ENCODE data around the gene CFAP97D2.
"Not testable (repeated sequence)": the region's sequence is repeated elsewhere in the genome, so short reads cannot be mapped to it uniquely, and the experiment has no call there.

Gene CFAP97D2

DNA sequence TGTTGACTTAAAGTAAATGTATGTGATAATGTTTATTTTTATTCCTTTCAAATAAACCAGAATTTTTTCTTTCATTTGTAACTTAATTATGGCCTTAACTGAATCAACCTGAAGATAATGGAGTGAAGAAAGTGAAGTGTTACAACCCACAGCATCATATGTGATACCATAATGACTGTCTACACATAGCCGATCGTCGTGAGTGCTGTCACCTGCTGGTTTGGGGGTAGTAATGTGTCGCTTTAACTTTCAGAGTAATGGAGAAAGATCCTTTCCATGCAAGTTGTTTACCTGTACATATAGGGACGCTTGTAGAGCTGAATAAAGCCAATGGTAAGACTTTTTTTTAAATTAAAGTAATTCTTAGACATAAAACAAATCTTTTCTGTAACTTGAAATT lies 65.6 kb downstream of the CFAP97D2 start:
- TF ChIP-seq YY1 (IDR thresholded peaks at IDR 0.05; ENCODE audit: insufficient read depth, insufficient read length) (no peak), SUZ12 (IDR thresholded peaks at IDR 0.05; ENCODE audit: extremely low read depth, insufficient read depth, insufficient read length) (no peak), ZNF274 (IDR thresholded peaks at IDR 0.05; ENCODE audit: low read depth, low read length) (no peak)
- Histone ChIP-seq H3K9ac (ENCODE audit: insufficient read length, low read depth) (no peak overlapping the region), H3K9me3 (ENCODE audit: insufficient read depth, low read length) (no peaks in the 10 kb centered on the region), H3K4me3 (ENCODE audit: insufficient read length, low read depth) (no peak overlapping the region), H3K36me3 (ENCODE audit: insufficient read depth, insufficient read length, low read length) (peaks cover 98% of the 10 kb centered on the region), H3K4me1 (ENCODE audit: insufficient read depth, insufficient read length) (no peaks in the 10 kb centered on the region), H3K27me3 (ENCODE audit: insufficient read depth, insufficient read length) (no peaks in the 10 kb centered on the region)
- DNase-seq (ENCODE audit: low read depth, low spot score), result no peak

- Histone ChIP-seq H3K9me3 (ENCODE audit: insufficient read depth, low read length) (no peaks in the 10 kb centered on the region), H3K27me3 (ENCODE audit: insufficient read depth, insufficient read length) (no peaks in the 10 kb centered on the region), H3K36me3 (ENCODE audit: insufficient read depth, insufficient read length, low read length) (peaks cover 98% of the 10 kb centered on the region), H3K4me3 (ENCODE audit: insufficient read length, low read depth) (no peak overlapping the region), H3K9ac (ENCODE audit: insufficient read length, low read depth) (no peak overlapping the region), H3K4me1 (ENCODE audit: insufficient read depth, insufficient read length) (no peaks in the 10 kb centered on the region)
- no peak for TF ChIP-seq SUZ12 (IDR thresholded peaks at IDR 0.05; ENCODE audit: extremely low read depth, insufficient read depth, insufficient read length)
- no peak for TF ChIP-seq YY1 (IDR thresholded peaks at IDR 0.05; ENCODE audit: insufficient read depth, insufficient read length)
- TF ChIP-seq ZNF274 (IDR thresholded peaks at IDR 0.05; ENCODE audit: low read depth, low read length), result no peak
- DNase-seq (ENCODE audit: low read depth, low spot score), result no peak
These were observed 69.0 kb downstream of the CFAP97D2 start for GRCh38 chr13:114248011-114248410.

GRCh38 chr13:114249077-114249476 lies 70.0 kb downstream of the CFAP97D2 start:
- no peak overlapping the region for H3K4me3 ChIP-seq (ENCODE audit: insufficient read length, low read depth)
- H3K9ac ChIP-seq (ENCODE audit: insufficient read length, low read depth), result no peak overlapping the region
- H3K36me3 ChIP-seq (ENCODE audit: insufficient read depth, insufficient read length, low read length), result peaks cover 95% of the 10 kb centered on the region
- TF ChIP-seq SUZ12 (IDR thresholded peaks at IDR 0.05; ENCODE audit: extremely low read depth, insufficient read depth, insufficient read length), result no peak
- TF ChIP-seq YY1 (IDR thresholded peaks at IDR 0.05; ENCODE audit: insufficient read depth, insufficient read length), result no peak
- TF ChIP-seq ZNF274 (IDR thresholded peaks at IDR 0.05; ENCODE audit: low read depth, low read length), result no peak
- H3K9me3 ChIP-seq (ENCODE audit: insufficient read depth, low read length), result no peaks in the 10 kb centered on the region
- H3K4me1 ChIP-seq (ENCODE audit: insufficient read depth, insufficient read length), result no peaks in the 10 kb centered on the region
- DNase-seq (ENCODE audit: low read depth, low spot score), result no peak
- no peaks in the 10 kb centered on the region for H3K27me3 ChIP-seq (ENCODE audit: insufficient read depth, insufficient read length)

- peaks cover 88% of the 10 kb centered on the region for H3K36me3 ChIP-seq (ENCODE audit: insufficient read depth, insufficient read length, low read length)
- H3K4me3 ChIP-seq (ENCODE audit: insufficient read length, low read depth); H3K9ac ChIP-seq (ENCODE audit: insufficient read length, low read depth); H3K4me1 ChIP-seq (ENCODE audit: insufficient read depth, insufficient read length); H3K27me3 ChIP-seq (ENCODE audit: insufficient read depth, insufficient read length); DNase-seq (ENCODE audit: low read depth, low spot score); H3K9me3 ChIP-seq (ENCODE audit: insufficient read depth, low read length): not testable (repeated sequence)
These were observed 72.8 kb downstream of the CFAP97D2 start for GRCh38 chr13:114251639-114252440.

- Histone ChIP-seq H3K4me1 (ENCODE audit: insufficient read depth, insufficient read length) (no peaks in the 10 kb centered on the region), H3K4me3 (ENCODE audit: insufficient read length, low read depth) (no peak overlapping the region), H3K9ac (ENCODE audit: insufficient read length, low read depth) (no peak overlapping the region), H3K36me3 (ENCODE audit: insufficient read depth, insufficient read length, low read length) (peaks cover 79% of the 10 kb centered on the region), H3K9me3 (ENCODE audit: insufficient read depth, low read length) (no peaks in the 10 kb centered on the region), H3K27me3 (ENCODE audit: insufficient read depth, insufficient read length) (no peaks in the 10 kb centered on the region)
- TF ChIP-seq SUZ12 (IDR thresholded peaks at IDR 0.05; ENCODE audit: extremely low read depth, insufficient read depth, insufficient read length), result no peak
- no peak for TF ChIP-seq ZNF274 (IDR thresholded peaks at IDR 0.05; ENCODE audit: low read depth, low read length)
- DNase-seq (ENCODE audit: low read depth, low spot score), result no peak
These were observed 77.5 kb downstream of the CFAP97D2 start for GRCh38 chr13:114256547-114256946.

DNA sequence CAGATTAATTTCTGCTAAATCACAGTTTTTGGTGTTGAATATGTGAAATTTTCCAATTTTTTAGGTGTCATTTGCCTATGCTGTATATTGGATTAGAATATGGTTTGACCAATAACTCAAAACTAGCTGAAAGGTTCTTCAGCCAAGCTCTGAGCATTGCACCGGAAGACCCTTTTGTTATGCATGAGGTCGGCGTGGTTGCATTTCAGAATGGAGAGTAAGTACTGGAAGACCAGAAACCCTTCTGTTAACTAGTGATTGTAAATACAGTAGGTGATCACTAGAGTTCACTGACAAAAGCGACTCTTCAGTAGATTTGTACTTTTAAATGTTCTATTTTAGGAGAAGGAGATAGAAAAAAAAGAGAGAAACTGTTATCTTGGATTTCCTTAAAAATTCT lies 78.0 kb downstream of the CFAP97D2 start:
- DNase-seq (ENCODE audit: low read depth, low spot score), result no peak
- no peak overlapping the region for H3K9ac ChIP-seq (ENCODE audit: insufficient read length, low read depth)
- no peak overlapping the region for H3K4me3 ChIP-seq (ENCODE audit: insufficient read length, low read depth)
- H3K36me3 ChIP-seq (ENCODE audit: insufficient read depth, insufficient read length, low read length), result peaks cover 80% of the 10 kb centered on the region
- TF ChIP-seq SUZ12 (IDR thresholded peaks at IDR 0.05; ENCODE audit: extremely low read depth, insufficient read depth, insufficient read length) (no peak), ZNF274 (IDR thresholded peaks at IDR 0.05; ENCODE audit: low read depth, low read length) (no peak), YY1 (IDR thresholded peaks at IDR 0.05; ENCODE audit: insufficient read depth, insufficient read length) (no peak)
- H3K4me1 ChIP-seq (ENCODE audit: insufficient read depth, insufficient read length), result no peaks in the 10 kb centered on the region
- H3K27me3 ChIP-seq (ENCODE audit: insufficient read depth, insufficient read length), result no peaks in the 10 kb centered on the region
- H3K9me3 ChIP-seq (ENCODE audit: insufficient read depth, low read length), result no peaks in the 10 kb centered on the region

DNA sequence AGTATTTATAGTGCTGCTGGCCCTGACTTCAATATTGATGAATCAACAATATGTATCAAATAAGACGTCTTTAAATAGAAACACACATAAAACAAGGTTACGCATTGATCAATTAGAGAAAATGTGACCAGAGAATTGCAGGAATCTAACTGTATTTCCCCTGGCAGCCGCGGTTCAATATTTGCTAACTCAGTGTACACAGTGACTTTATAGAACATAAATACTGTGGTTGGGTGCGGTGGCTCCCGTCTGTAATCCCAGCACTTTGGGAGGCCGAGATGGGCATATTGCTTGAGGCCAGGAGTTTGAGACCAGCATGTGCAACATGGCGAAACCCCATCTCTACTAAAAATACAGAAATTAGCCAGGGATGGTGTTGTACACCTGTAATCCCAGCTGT lies 79.5 kb downstream of the CFAP97D2 start:
- no peaks in the 10 kb centered on the region for H3K27me3 ChIP-seq (ENCODE audit: insufficient read depth, insufficient read length)
- no peaks in the 10 kb centered on the region for H3K4me1 ChIP-seq (ENCODE audit: insufficient read depth, insufficient read length)
- H3K4me3 ChIP-seq (ENCODE audit: insufficient read length, low read depth), result no peak overlapping the region
- peaks cover 82% of the 10 kb centered on the region for H3K36me3 ChIP-seq (ENCODE audit: insufficient read depth, insufficient read length, low read length)
- no peak overlapping the region for H3K9ac ChIP-seq (ENCODE audit: insufficient read length, low read depth)
- H3K9me3 ChIP-seq (ENCODE audit: insufficient read depth, low read length), result no peaks in the 10 kb centered on the region
- TF ChIP-seq YY1 (IDR thresholded peaks at IDR 0.05; ENCODE audit: insufficient read depth, insufficient read length), result no peak
- TF ChIP-seq SUZ12 (IDR thresholded peaks at IDR 0.05; ENCODE audit: extremely low read depth, insufficient read depth, insufficient read length), result no peak
- TF ChIP-seq ZNF274 (IDR thresholded peaks at IDR 0.05; ENCODE audit: low read depth, low read length), result no peak
- no peak for DNase-seq (ENCODE audit: low read depth, low spot score)
